NCI-H128 (cell line): ENCODE results near the gene MTHFD1.
A peak's percentile ranks its signal among the peaks of the same experiment; 100 is the strongest.

ENCODE experiments used
- DNase-seq: peaks from one replicate; lab custom pipeline; 2025; ENCODE audit not compliant: unreplicated experiment; lab: John Stamatoyannopoulos, UW

MTHFD1 gene

DNA sequence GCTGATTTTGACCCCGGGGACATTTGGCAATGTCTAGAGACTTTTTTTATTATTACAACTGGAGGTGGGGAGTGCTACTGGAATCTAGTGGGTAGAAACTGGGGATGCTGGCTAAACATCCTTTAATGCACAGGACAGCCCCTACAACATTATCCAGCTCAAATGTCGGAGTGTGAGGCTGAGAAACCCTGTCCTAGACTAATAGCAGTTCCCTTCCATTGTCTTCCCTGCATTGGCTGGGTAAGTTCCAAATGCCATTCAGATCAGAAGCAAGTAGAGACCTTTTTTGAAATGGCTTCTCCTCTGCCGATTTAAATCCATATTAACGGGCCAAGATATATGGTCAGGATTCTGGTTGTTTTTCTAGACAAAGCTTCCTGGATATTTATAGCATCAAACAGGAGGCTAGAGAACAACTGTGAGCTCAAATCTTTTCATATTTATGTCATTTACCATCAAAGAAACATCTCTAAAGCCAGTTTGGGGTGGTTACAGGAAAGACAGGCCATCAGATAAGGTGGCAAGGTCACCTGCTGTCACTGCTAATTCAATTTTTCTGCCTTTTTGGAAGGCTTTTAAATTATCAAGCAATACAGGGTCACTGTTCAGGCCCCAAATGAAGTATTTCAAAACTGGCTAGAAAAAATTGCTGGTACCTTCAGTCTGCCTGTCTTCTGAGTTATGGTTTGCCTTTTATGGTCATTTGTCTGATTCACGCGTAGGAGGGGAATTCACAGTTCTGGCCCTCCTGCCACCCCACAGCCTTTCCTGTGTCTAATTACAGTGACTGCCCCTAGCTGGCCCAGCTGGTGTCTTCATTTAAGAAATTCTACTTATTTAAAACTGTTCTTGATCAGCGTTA is 57.1 kb downstream of the MTHFD1 start:
- DNase-seq, result no peak

DNA sequence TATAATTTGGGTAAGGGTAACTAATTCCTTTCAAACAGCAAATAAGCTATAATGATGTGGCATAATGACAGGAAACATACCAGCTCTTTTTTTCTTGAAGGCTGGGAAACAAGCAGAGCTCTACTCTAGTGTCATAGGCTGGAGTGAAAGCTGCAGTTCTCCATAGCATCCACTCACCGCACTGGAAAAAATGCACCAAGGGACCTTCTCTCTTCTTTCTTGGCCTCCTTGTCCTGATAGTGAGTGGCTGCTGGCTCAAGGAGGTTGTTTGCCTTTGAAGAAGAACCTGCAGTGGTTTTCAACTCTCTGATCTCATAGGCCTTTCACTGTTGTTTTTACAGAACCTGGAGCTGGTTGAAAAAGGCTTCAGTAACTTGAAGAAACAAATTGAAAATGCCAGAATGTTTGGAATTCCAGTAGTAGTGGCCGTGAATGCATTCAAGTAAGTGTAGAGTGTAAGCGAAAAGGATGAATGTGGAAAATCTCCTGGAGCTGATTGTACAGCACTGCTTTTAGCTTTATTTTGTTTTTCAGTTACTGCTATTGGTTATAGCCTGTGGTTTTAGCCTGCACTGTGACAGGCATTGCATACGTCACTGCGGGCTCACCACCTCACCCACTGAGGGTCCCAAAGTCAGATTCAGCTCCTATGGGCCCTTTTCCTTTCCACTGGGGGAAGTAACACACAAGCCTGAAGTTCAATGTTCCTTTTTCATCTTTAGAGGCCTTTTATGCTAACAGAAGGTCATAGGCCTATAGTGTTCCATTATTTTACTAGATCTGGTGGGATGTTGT is 59.9 kb downstream of the MTHFD1 start:
- no peak for DNase-seq

- DNase-seq, result no peak
These were observed 62.1 kb downstream of the MTHFD1 start for GRCh38 chr14:64450255-64450654.

- DNase-seq, result no peak
These were observed 66.5 kb downstream of the MTHFD1 start for GRCh38 chr14:64454671-64455070.

- DNase-seq, result no peak
These were observed 71.4 kb downstream of the MTHFD1 start for GRCh38 chr14:64459405-64460136.

- no peak for DNase-seq
These were observed 73.1 kb downstream of the MTHFD1 start for GRCh38 chr14:64461221-64461620.

DNA sequence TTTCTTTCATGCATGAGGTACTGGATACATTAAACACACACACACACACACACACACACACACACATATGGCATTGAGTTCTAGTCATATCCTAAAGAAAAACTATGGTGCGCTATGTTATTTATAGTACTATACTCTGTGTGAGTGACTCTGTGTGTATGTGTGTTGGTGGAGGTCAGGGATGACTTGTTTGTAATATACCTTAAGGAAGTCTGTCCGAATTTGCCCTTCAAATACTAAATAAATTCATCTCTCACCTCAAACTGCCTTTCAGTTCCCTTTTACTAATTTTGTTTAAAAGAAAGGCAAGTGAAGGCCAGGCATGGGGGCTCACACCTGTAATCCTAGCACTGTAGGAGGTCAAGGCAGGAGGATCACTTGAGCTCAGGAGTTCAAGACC is 75.0 kb downstream of the MTHFD1 start:
- DNase-seq, result no peak

DNA sequence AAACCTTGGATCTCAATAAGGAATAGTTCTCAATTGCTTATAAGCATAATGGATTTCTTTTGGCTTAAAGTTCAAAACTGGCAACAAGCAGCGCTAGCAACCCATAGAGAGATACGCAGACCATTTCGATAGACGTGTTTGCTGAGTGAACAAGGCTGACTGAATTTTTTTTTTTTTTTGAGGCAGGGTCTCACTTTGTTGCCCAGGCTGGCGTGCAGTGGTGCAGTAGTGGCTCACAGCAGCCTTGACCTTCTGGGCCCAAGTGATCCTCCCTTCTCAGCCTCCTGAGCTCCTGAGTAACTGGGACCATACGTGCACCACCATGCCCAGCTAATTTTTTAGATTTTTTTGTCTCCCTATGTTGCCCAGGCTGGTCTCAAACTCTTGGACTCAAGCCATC is 75.7 kb downstream of the MTHFD1 start:
- no peak for DNase-seq

GRCh38 chr14:64464651-64465050 is 76.5 kb downstream of the MTHFD1 start:
- no peak for DNase-seq

DNA sequence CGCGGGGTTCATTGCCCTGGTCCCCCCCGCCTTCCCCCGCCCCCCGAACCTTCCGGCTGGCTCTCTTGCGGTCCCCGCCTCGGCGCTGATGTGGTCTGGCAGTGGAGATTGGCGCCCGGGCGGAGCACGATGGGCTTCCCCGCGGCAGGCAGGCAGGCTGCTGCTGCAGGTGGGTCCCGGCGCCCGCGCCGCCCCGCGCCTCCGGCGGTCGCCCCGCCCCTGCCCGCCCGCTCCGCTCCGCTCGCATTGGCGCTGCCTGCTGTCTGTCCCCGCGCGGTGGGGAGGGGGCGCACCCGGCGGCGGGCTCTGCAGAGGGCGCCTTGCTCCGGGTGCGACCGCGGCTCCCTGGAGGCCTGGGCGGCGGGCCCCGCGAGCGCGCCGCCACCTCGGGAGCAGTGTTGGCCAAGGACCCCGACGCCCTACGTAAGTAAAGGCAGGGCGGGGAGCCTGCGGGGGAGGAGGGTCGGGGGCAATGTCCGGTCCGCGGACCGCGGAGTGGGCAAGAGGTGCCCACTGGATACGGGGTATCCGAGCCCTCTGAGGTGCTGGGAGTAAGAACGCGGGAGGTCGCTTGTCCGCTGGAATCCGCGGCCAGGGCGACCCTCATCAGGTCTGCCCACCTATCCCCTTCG is 77.2 kb downstream of the MTHFD1 start, which contains the start of gene AKAP5:
TSS of gene AKAP5 (plus strand) at position 309 of the 632 bp plus-strand sequence. CDS start 2,896 bp downstream, outside the sequence.
- DNase-seq, result peak; percentile 63

GRCh38 chr14:64465831-64466554 is 77.8 kb downstream of the MTHFD1 start:
- peak; percentile 17 for DNase-seq

DNA sequence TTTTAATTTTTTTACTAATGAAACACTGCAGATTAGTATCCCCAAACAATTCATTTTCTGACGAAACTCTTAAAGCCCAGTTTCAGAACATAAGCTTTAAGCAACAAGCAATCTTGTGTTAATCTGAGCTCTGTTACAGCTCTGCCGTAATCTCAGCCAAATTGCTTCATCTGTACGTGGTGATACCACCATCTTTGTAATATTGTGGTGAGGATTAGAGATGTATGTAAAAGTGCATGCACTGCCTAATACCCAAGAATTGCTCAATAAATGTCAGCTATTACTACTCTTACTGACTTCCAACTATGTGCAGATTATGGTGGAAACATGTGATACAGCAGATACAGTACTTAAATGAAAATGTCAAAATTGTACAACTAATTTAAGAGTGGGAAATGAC is 78.9 kb downstream of the MTHFD1 start:
- no peak for DNase-seq

DNA sequence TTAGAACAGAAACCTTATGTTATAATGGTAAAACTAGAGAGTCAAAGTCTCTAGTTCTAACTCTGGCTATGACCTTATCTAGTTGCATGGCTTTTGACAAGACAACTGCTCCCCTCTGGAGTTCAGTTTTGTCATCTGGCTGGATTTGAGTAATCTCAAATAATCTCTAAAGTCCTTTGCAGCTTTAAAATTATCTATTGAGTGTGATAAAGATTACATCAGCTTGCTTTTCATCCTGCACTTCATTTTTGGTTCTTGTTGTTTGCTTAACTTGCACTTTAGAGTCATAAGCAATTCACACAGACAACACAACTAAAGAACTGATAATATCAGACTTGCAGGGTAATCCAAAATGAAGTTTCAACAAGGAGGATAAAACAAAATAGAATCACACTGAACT is 79.4 kb downstream of the MTHFD1 start:
- no peak for DNase-seq

DNA sequence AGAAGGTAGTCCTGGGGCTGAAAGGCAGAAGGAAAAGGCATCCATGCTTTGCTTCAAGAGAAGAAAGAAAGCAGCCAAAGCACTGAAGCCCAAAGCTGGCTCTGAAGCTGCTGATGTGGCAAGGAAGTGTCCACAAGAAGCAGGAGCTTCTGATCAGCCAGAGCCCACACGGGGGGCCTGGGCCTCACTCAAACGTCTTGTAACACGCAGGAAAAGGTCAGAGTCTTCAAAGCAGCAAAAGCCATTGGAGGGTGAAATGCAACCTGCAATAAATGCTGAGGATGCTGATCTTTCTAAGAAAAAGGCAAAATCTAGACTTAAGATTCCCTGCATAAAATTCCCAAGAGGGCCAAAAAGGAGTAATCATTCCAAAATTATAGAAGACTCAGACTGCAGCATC is 80.3 kb downstream of the MTHFD1 start:
- DNase-seq, result no peak

GRCh38 chr14:64474041-64474440 is 85.9 kb downstream of the MTHFD1 start:
- peak; percentile 10 for DNase-seq

DNA sequence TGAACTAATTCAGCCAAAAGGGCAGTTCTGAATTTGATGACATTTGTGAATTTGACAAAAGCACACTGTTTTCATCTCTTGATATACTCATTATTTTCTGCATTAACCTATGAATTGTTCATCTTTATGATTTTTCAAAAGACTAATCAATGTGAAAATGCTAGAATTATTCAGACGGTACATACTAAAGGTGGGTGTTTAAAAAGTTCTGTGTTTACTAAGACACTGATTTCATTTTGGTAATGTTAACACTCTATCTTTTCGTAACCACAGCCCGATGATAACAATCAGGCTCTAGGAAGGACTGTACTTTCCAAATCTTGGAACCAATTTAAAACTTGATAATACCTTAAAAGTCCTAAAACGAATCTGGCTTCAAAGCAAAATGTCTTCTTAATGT is 86.5 kb downstream of the MTHFD1 start:
- no peak for DNase-seq

- no peak for DNase-seq
These were observed 87.6 kb downstream of the MTHFD1 start for GRCh38 chr14:64475585-64476273.

DNA sequence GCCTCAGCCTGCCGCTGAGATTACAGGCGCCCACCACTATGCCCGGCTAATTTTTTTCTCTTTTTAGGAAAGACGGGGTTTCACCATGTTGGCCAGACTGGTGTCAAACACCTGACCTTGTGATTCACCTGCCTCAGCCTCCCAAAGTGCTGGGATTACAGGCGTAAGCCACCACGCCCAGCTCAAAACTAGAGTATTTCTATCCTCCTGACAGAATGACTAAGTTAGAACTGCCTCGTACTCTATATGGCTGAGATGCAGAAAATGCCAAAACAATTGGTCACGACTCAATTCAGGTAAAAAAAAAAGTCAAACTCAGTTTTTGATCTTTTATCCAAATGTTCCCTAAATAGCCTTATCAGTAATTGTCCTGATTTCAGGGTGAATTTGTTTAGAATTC is 88.3 kb downstream of the MTHFD1 start:
- no peak for DNase-seq

DNA sequence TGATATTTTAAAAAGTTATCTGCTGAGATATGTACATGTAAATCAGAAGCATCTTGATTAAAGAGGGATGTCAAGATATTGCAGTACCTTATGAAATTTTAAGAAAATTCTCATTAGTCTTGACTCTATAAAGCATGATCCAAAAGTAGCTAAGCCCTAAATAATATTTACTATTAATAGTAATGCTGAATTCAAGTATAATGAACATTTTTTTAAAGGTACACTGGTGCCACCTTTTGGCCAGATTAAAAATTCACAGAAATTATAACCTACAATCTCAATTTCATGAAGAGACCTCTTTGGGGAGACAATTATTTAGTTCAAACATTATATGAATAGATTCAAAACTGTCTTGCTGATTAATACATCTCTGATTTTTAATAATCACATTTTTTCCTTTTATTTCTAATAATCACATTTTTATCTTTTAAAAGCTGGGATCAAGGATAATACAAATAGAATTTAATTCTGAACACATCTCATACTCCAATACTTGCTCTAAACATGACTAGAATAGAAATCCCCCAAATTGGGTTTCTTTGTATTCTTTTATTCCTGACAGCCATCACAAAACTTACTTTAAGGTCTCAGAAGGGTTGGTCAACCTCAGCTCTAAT is 90.6 kb downstream of the MTHFD1 start:
- DNase-seq, result no peak
